IMR-90 (cell line): ENCODE results near the gene IL16.

Experiments used
- BHLHE40 ChIP-seq: fragments of 150-350 bp; IDR thresholded peaks from 2 replicates; pipeline ENCODE4 v1.6.1; 2016; ENCODE audit warnings: mild to moderate bottlenecking, low read depth, low read length
- CEBPB ChIP-seq: IDR thresholded peaks from 2 replicates; pipeline ENCODE4 v1.6.1; 2012; ENCODE audit warnings: low read depth, low read length, improper control_type of control experiment
- CTCF ChIP-seq: conservative IDR thresholded peaks from 2 replicates; pipeline ENCODE4 v1.5.1; 2012; ENCODE audit warnings: mild to moderate bottlenecking, low read depth, low read length, improper control_type of control experiment
- FOS ChIP-seq: fragments of 150-350 bp; IDR thresholded peaks from 2 replicates; pipeline ENCODE4 v1.6.1; 2016; ENCODE audit warnings: low read depth, low read length
- MAFK ChIP-seq: IDR thresholded peaks from 2 replicates; pipeline ENCODE4 v1.6.1; 2012; ENCODE audit warnings: low read depth, low read length, improper control_type of control experiment
- MAZ ChIP-seq: IDR thresholded peaks from 2 replicates; pipeline ENCODE4 v1.6.1; 2012; ENCODE audit warnings: low read depth, mild to moderate bottlenecking, low read length, improper control_type of control experiment, moderate library complexity, borderline replicate concordance
- MXI1 ChIP-seq: IDR thresholded peaks from 2 replicates; pipeline ENCODE4 v1.6.1; 2012; ENCODE audit warnings: low read depth, mild to moderate bottlenecking, low read length, moderate library complexity, borderline replicate concordance
- NFE2L2 ChIP-seq: fragments of 150-350 bp; IDR thresholded peaks from 2 replicates; pipeline ENCODE4 v1.6.1; 2016; ENCODE audit warnings: low read depth, mild to moderate bottlenecking, low read length
- POLR2A ChIP-seq: IDR thresholded peaks from 2 replicates; pipeline ENCODE4 v1.6.1; 2012; ENCODE audit warnings: mild to moderate bottlenecking, low read depth, low read length
- RAD21 ChIP-seq: IDR thresholded peaks from 2 replicates; pipeline ENCODE4 v1.6.1; 2012; ENCODE audit warnings: low read length, improper control_type of control experiment
- RCOR1 ChIP-seq: IDR thresholded peaks from 2 replicates; pipeline ENCODE4 v1.6.1; 2012; ENCODE audit warnings: mild to moderate bottlenecking, low read length, improper control_type of control experiment; ENCODE audit not compliant: insufficient replicate concordance
- SMC3 ChIP-seq: fragments of 150-350 bp; IDR thresholded peaks from 2 replicates; pipeline ENCODE4 v1.6.1; 2016; ENCODE audit warnings: low read depth, mild to moderate bottlenecking, antibody characterized with exemption, low read length, moderate library complexity
- TF ChIP-seq, protein P1 (sequence below): fragments of 150-350 bp; IDR thresholded peaks from 2 replicates; pipeline ENCODE4 v1.6.1; 2016; ENCODE audit warnings: low read depth, mild to moderate bottlenecking, low read length, moderate library complexity, borderline replicate concordance
- TF ChIP-seq, protein P2 (sequence below): fragments of 150-350 bp; IDR thresholded peaks from 2 replicates; pipeline ENCODE4 v1.6.1; 2017; ENCODE audit warnings: mild to moderate bottlenecking, antibody characterized with exemption, low read length, low read depth

DNA sequence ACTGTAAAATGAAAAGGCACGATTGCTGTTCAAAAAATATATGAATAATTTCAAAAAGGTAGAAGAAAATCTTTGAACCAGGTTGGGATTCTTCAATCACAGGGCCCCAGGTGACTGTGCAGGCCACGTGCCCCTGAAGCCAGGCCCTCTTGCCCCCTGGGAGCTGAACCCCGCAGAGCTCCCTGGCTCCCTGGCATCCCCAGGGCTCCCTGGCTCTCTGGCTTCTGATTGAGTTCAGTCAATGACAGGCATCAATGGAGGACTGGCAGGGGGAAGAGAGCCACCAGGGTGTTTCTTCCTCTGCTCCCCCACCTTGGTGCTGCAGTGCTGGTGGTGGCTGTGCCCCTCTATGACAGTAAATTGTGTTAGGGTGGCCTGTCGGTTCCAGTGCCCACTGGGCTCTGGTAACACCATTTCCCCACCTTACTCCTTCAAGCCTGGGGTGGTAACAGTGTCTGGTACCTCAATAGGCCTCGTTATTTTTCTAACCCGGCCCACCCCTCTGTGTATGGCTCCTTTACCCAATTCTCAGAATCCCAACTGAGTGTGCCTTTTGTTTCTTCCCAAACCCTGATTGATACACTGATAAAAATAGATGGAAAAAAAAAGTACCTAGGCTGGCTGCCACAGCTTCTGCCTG is 64.6 kb downstream of the IL16 start:
- TF ChIP-seq CTCF = no peak
- no peak for TF ChIP-seq FOS
- TF ChIP-seq BHLHE40 = no peak
- no peak for TF ChIP-seq NFE2L2
- TF ChIP-seq RAD21 = no peak
- TF ChIP-seq POLR2A = no peak
- TF ChIP-seq CEBPB = no peak
- TF ChIP-seq MXI1 = no peak
- TF ChIP-seq RCOR1 = no peak
- no peak for TF ChIP-seq SMC3
- no peak for TF ChIP-seq MAZ
- TF ChIP-seq, protein P1, sequence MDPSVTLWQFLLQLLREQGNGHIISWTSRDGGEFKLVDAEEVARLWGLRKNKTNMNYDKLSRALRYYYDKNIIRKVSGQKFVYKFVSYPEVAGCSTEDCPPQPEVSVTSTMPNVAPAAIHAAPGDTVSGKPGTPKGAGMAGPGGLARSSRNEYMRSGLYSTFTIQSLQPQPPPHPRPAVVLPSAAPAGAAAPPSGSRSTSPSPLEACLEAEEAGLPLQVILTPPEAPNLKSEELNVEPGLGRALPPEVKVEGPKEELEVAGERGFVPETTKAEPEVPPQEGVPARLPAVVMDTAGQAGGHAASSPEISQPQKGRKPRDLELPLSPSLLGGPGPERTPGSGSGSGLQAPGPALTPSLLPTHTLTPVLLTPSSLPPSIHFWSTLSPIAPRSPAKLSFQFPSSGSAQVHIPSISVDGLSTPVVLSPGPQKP = no peak
- no peak for TF ChIP-seq MAFK
- TF ChIP-seq, protein P2, sequence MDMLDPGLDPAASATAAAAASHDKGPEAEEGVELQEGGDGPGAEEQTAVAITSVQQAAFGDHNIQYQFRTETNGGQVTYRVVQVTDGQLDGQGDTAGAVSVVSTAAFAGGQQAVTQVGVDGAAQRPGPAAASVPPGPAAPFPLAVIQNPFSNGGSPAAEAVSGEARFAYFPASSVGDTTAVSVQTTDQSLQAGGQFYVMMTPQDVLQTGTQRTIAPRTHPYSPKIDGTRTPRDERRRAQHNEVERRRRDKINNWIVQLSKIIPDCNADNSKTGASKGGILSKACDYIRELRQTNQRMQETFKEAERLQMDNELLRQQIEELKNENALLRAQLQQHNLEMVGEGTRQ = no peak
